WTC11 (cell line): ENCODE measurements around the gene KLHL29. TPM values are rescaled to one million over a fixed set of nuclear protein-coding genes. Genes with fewer than 3 reads are reported as not detected.

Experiments
- ATAC-seq: fragments of 200-7000 bp; cut with Tn5 transposase; 2 replicates; pipeline ENCODE4 v1.10.0; 2021; ENCODE audit warnings: mild to moderate bottlenecking, moderate library complexity
- CTCF ChIA-PET: fragments of 300-600 bp; sonication (Branson Sonifier 250); formaldehyde crosslinking; loops from one replicate; lab custom pipeline; 2021; ENCODE audit warnings: antibody characterized with exemption; lab: Charles Lee
- POLR2A ChIA-PET: fragments of 350-600 bp; sonication (Branson Sonifier 250); formaldehyde crosslinking; loops from one replicate; lab custom pipeline; 2021; ENCODE audit warnings: antibody characterized with exemption; lab: Charles Lee
- DNase-seq: peaks from one replicate; pipeline ENCODE4 v3.0.0; 2021; ENCODE audit warnings: low spot score
- H3K27ac Mint-ChIP-seq: 2 replicates; pipeline ENCODE4 v1.8.0; 2021; ENCODE audit warnings: mixed read lengths
- H3K27me3 Mint-ChIP-seq: 2 replicates; pipeline ENCODE4 v1.8.0; 2021; ENCODE audit warnings: low read depth, mild to moderate bottlenecking, moderate library complexity, mixed read lengths
- H3K36me3 Mint-ChIP-seq: 2 replicates; pipeline ENCODE4 v1.8.0; 2021; ENCODE audit warnings: mixed read lengths
- H3K4me1 Mint-ChIP-seq: 2 replicates; pipeline ENCODE4 v1.8.0; 2022; ENCODE audit warnings: mixed read lengths
- H3K4me3 Mint-ChIP-seq: 2 replicates; pipeline ENCODE4 v1.8.0; 2021; ENCODE audit warnings: mild to moderate bottlenecking, moderate library complexity, mixed read lengths
- H3K9me3 Mint-ChIP-seq: 2 replicates; pipeline ENCODE4 v1.8.0; 2021; ENCODE audit warnings: mixed read lengths
- CBFB ChIP-seq: sonication (generic); formaldehyde crosslinking; IDR thresholded peaks from 2 replicates; pipeline ENCODE4 v1.8.1; 2022; ENCODE audit warnings: mild to moderate bottlenecking, low read depth, missing genetic modification reagents
- ETV6 ChIP-seq: sonication (generic); formaldehyde crosslinking; IDR thresholded peaks from 2 replicates; pipeline ENCODE4 v1.8.1; 2022; ENCODE audit warnings: mild to moderate bottlenecking, missing genetic modification reagents
- KAT7 ChIP-seq: sonication (generic); formaldehyde crosslinking; IDR thresholded peaks from 2 replicates; pipeline ENCODE4 v1.8.1; 2023; ENCODE audit warnings: missing genetic modification reagents, mild to moderate bottlenecking, borderline replicate concordance
- MYBL2 ChIP-seq: sonication (generic); formaldehyde crosslinking; IDR thresholded peaks from 2 replicates; pipeline ENCODE4 v1.8.1; 2023; ENCODE audit warnings: mild to moderate bottlenecking, moderate library complexity, missing genetic modification reagents
- NFATC4 ChIP-seq: fragments of 250-450 bp; sonication (Bioruptor Pico); IDR thresholded peaks from 2 replicates; pipeline ENCODE4 v1.9.0; 2021; ENCODE audit warnings: mild to moderate bottlenecking
- NR1H2 ChIP-seq: sonication (generic); formaldehyde crosslinking; IDR thresholded peaks from 2 replicates; pipeline ENCODE4 v1.9.0; 2021; ENCODE audit warnings: mild to moderate bottlenecking, moderate library complexity, missing genetic modification reagents
- SMAD3 ChIP-seq: sonication (generic); formaldehyde crosslinking; IDR thresholded peaks from 2 replicates; pipeline ENCODE4 v1.8.0; 2022; ENCODE audit warnings: missing genetic modification reagents, mild to moderate bottlenecking, borderline replicate concordance
- SMAD4 ChIP-seq: sonication (generic); formaldehyde crosslinking; IDR thresholded peaks from 2 replicates; pipeline ENCODE4 v1.8.0; 2022; ENCODE audit warnings: mild to moderate bottlenecking, missing genetic modification reagents
- ZNF263 ChIP-seq: sonication (generic); formaldehyde crosslinking; IDR thresholded peaks from 2 replicates; pipeline ENCODE4 v1.8.1; 2022; ENCODE audit warnings: low read depth, mild to moderate bottlenecking, moderate library complexity, missing genetic modification reagents
- ZNF317 ChIP-seq: sonication (generic); formaldehyde crosslinking; IDR thresholded peaks from 2 replicates; pipeline ENCODE4 v1.8.1; 2023; ENCODE audit warnings: low read depth, mild to moderate bottlenecking, moderate library complexity, missing genetic modification reagents, borderline replicate concordance
- total RNA-seq: library from RNA; stranded (reverse); gene quantifications from 3 replicates; pipeline ENCODE4 v1.2.3, GENCODE V29; 2021
- TF ChIP-seq, protein P1 (sequence below): sonication (generic); formaldehyde crosslinking; IDR thresholded peaks from 2 replicates; pipeline ENCODE4 v1.8.1; 2023; ENCODE audit warnings: mild to moderate bottlenecking, missing genetic modification reagents
- TF ChIP-seq, protein P2 (sequence below): sonication (generic); formaldehyde crosslinking; IDR thresholded peaks from 2 replicates; pipeline ENCODE4 v1.8.1; 2022; ENCODE audit warnings: missing genetic modification reagents, borderline replicate concordance
- TF ChIP-seq, protein P3 (sequence below): fragments of 250-450 bp; sonication (Bioruptor Pico); IDR thresholded peaks from 2 replicates; pipeline ENCODE4 v1.8.0; 2021; ENCODE audit warnings: mild to moderate bottlenecking
- TF ChIP-seq, protein P4 (sequence below): sonication (generic); formaldehyde crosslinking; IDR thresholded peaks from 2 replicates; pipeline ENCODE4 v1.8.1; 2022; ENCODE audit warnings: low read depth, mild to moderate bottlenecking, moderate library complexity, missing genetic modification reagents, borderline replicate concordance
- TF ChIP-seq, protein P5 (sequence below): sonication (generic); formaldehyde crosslinking; IDR thresholded peaks from 2 replicates; pipeline ENCODE4 v1.8.0; 2022; ENCODE audit warnings: mild to moderate bottlenecking, missing genetic modification reagents
- TF ChIP-seq, protein P6 (sequence below): fragments of 250-450 bp; sonication (Bioruptor Pico); conservative IDR thresholded peaks from 2 replicates; pipeline ENCODE4 v1.9.0; 2021; ENCODE audit warnings: mild to moderate bottlenecking
- TF ChIP-seq, protein P7 (sequence below): sonication (generic); formaldehyde crosslinking; IDR thresholded peaks from 2 replicates; pipeline ENCODE4 v1.8.0; 2023; ENCODE audit warnings: missing genetic modification reagents
- TF ChIP-seq, protein P8 (sequence below): fragments of 200-600 bp; IDR thresholded peaks from 2 replicates; pipeline ENCODE4 v1.8.0; 2022; ENCODE audit warnings: antibody characterized with exemption
- TF ChIP-seq, protein P9 (sequence below): fragments of 250-450 bp; sonication (Bioruptor Pico); IDR thresholded peaks from 2 replicates; pipeline ENCODE4 v1.9.0; 2021; ENCODE audit warnings: mild to moderate bottlenecking, borderline replicate concordance

The KLHL29 gene
- total RNA-seq, 1 experiment from 2014 or later, result 7.1 TPM

DNA sequence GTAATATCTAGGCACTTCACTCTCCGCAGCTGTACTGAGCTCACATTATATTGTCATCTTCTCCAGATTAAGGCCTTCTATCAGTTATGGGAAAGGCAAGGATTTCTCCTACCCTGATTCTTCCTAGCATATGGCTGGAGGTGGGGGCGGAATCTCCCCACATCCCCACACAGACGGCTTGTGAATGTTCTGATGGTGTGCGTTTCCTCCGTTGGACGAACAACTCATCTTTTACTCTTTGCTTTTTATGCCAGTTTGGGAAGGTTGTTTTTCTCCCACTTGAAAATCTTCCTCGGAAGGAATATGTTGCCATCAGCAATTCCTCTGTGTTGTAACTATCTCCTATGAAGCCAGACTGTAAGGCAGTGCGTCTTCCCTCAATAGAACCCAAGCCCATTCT is 24.3 kb downstream of the KLHL29 start:
- CTCF ChIA-PET, result interaction anchor here (1.1 kb wide), 1 partner anchor 12 kb away, joined by 3 read pairs; no protein-coding TSS in a partner anchor
- H3K27me3 Mint-ChIP-seq, result no peaks in the 10 kb centered on the region
- peaks cover 35% of the 10 kb centered on the region for H3K4me1 Mint-ChIP-seq
- ATAC-seq (no peak), DNase-seq (no peak)
- H3K36me3 Mint-ChIP-seq, result no peaks in the 10 kb centered on the region
- POLR2A ChIA-PET, result no interaction called here
- TF ChIP-seq CBFB (CRISPR knock-in tag) (no peak), SMAD4 (no peak), SMAD3 (CRISPR knock-in tag) (no peak), NR1H2 (CRISPR knock-in tag) (no peak), ZNF263 (CRISPR knock-in tag) (no peak), NFATC4 (no peak), ETV6 (no peak), KAT7 (CRISPR knock-in tag) (no peak), ZNF317 (CRISPR knock-in tag) (no peak), MYBL2 (CRISPR knock-in tag) (no peak)
- TF ChIP-seq, protein P1, sequence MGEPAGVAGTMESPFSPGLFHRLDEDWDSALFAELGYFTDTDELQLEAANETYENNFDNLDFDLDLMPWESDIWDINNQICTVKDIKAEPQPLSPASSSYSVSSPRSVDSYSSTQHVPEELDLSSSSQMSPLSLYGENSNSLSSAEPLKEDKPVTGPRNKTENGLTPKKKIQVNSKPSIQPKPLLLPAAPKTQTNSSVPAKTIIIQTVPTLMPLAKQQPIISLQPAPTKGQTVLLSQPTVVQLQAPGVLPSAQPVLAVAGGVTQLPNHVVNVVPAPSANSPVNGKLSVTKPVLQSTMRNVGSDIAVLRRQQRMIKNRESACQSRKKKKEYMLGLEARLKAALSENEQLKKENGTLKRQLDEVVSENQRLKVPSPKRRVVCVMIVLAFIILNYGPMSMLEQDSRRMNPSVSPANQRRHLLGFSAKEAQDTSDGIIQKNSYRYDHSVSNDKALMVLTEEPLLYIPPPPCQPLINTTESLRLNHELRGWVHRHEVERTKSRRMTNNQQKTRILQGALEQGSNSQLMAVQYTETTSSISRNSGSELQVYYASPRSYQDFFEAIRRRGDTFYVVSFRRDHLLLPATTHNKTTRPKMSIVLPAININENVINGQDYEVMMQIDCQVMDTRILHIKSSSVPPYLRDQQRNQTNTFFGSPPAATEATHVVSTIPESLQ (CRISPR knock-in tag), result no peak
- TF ChIP-seq, protein P2, sequence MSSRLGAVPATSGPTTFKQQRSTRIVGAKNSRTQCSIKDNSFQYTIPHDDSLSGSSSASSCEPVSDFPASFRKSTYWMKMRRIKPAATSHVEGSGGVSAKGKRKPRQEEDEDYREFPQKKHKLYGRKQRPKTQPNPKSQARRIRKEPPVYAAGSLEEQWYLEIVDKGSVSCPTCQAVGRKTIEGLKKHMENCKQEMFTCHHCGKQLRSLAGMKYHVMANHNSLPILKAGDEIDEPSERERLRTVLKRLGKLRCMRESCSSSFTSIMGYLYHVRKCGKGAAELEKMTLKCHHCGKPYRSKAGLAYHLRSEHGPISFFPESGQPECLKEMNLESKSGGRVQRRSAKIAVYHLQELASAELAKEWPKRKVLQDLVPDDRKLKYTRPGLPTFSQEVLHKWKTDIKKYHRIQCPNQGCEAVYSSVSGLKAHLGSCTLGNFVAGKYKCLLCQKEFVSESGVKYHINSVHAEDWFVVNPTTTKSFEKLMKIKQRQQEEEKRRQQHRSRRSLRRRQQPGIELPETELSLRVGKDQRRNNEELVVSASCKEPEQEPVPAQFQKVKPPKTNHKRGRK (CRISPR knock-in tag), result no peak
- TF ChIP-seq, protein P3, sequence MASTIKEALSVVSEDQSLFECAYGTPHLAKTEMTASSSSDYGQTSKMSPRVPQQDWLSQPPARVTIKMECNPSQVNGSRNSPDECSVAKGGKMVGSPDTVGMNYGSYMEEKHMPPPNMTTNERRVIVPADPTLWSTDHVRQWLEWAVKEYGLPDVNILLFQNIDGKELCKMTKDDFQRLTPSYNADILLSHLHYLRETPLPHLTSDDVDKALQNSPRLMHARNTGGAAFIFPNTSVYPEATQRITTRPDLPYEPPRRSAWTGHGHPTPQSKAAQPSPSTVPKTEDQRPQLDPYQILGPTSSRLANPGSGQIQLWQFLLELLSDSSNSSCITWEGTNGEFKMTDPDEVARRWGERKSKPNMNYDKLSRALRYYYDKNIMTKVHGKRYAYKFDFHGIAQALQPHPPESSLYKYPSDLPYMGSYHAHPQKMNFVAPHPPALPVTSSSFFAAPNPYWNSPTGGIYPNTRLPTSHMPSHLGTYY (CRISPR knock-in tag), result no peak
- TF ChIP-seq, protein P4, sequence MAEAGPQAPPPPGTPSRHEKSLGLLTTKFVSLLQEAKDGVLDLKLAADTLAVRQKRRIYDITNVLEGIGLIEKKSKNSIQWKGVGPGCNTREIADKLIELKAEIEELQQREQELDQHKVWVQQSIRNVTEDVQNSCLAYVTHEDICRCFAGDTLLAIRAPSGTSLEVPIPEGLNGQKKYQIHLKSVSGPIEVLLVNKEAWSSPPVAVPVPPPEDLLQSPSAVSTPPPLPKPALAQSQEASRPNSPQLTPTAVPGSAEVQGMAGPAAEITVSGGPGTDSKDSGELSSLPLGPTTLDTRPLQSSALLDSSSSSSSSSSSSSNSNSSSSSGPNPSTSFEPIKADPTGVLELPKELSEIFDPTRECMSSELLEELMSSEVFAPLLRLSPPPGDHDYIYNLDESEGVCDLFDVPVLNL (CRISPR knock-in tag), result no peak
- TF ChIP-seq, protein P5, sequence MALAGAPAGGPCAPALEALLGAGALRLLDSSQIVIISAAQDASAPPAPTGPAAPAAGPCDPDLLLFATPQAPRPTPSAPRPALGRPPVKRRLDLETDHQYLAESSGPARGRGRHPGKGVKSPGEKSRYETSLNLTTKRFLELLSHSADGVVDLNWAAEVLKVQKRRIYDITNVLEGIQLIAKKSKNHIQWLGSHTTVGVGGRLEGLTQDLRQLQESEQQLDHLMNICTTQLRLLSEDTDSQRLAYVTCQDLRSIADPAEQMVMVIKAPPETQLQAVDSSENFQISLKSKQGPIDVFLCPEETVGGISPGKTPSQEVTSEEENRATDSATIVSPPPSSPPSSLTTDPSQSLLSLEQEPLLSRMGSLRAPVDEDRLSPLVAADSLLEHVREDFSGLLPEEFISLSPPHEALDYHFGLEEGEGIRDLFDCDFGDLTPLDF, result no peak
- TF ChIP-seq, protein P6, sequence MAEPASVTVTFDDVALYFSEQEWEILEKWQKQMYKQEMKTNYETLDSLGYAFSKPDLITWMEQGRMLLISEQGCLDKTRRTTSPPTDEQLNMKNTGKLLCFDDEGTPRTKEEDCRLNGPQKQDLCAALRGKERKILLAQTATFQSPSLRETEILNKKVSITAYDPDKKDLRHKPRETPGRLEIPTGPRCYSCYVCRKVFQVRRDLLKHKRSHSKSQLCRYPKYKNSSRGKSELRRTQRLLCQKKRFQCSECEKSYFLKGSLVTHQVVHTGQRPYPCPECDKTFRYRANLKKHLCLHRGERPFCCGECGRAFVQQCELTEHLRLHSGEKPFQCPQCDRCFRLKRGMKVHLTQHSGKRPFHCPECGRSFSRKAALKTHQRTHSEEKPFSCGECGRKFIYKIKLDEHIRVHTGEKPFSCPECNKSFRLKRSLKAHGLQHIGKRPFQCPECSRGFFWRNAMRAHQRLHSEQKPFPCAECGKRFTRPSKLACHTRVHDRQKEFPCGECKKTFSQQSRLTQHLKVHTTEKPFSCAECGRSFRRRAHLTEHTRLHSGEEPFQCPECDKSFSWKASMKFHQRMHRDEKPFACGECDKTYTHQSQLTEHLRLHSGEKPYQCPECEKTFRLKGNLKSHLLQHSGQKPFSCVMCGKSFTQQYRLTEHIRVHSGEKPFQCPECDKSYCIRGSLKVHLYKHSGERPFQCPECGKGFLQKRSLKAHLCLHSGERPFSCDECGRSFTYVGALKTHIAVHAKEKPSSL (CRISPR knock-in tag), result no peak
- TF ChIP-seq, protein P7, sequence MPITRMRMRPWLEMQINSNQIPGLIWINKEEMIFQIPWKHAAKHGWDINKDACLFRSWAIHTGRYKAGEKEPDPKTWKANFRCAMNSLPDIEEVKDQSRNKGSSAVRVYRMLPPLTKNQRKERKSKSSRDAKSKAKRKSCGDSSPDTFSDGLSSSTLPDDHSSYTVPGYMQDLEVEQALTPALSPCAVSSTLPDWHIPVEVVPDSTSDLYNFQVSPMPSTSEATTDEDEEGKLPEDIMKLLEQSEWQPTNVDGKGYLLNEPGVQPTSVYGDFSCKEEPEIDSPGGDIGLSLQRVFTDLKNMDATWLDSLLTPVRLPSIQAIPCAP (CRISPR knock-in tag), result no peak
- TF ChIP-seq, protein P8, sequence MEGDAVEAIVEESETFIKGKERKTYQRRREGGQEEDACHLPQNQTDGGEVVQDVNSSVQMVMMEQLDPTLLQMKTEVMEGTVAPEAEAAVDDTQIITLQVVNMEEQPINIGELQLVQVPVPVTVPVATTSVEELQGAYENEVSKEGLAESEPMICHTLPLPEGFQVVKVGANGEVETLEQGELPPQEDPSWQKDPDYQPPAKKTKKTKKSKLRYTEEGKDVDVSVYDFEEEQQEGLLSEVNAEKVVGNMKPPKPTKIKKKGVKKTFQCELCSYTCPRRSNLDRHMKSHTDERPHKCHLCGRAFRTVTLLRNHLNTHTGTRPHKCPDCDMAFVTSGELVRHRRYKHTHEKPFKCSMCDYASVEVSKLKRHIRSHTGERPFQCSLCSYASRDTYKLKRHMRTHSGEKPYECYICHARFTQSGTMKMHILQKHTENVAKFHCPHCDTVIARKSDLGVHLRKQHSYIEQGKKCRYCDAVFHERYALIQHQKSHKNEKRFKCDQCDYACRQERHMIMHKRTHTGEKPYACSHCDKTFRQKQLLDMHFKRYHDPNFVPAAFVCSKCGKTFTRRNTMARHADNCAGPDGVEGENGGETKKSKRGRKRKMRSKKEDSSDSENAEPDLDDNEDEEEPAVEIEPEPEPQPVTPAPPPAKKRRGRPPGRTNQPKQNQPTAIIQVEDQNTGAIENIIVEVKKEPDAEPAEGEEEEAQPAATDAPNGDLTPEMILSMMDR, result no peak
- TF ChIP-seq, protein P9, sequence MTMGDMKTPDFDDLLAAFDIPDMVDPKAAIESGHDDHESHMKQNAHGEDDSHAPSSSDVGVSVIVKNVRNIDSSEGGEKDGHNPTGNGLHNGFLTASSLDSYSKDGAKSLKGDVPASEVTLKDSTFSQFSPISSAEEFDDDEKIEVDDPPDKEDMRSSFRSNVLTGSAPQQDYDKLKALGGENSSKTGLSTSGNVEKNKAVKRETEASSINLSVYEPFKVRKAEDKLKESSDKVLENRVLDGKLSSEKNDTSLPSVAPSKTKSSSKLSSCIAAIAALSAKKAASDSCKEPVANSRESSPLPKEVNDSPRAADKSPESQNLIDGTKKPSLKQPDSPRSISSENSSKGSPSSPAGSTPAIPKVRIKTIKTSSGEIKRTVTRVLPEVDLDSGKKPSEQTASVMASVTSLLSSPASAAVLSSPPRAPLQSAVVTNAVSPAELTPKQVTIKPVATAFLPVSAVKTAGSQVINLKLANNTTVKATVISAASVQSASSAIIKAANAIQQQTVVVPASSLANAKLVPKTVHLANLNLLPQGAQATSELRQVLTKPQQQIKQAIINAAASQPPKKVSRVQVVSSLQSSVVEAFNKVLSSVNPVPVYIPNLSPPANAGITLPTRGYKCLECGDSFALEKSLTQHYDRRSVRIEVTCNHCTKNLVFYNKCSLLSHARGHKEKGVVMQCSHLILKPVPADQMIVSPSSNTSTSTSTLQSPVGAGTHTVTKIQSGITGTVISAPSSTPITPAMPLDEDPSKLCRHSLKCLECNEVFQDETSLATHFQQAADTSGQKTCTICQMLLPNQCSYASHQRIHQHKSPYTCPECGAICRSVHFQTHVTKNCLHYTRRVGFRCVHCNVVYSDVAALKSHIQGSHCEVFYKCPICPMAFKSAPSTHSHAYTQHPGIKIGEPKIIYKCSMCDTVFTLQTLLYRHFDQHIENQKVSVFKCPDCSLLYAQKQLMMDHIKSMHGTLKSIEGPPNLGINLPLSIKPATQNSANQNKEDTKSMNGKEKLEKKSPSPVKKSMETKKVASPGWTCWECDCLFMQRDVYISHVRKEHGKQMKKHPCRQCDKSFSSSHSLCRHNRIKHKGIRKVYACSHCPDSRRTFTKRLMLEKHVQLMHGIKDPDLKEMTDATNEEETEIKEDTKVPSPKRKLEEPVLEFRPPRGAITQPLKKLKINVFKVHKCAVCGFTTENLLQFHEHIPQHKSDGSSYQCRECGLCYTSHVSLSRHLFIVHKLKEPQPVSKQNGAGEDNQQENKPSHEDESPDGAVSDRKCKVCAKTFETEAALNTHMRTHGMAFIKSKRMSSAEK (CRISPR knock-in tag), result no peak
- H3K4me3 Mint-ChIP-seq, result no peak overlapping the region
- H3K27ac Mint-ChIP-seq, result no peak overlapping the region
- 0 out of 2 replicates have a peak, but pooled peaks cover 10% of the 10 kb centered on the region for H3K9me3 Mint-ChIP-seq
